Measurements from ENCODE around the gene LRPPRC. TPM values are rescaled to one million over a fixed set of nuclear protein-coding genes. Genes with fewer than 3 reads are reported as not detected.

LRPPRC gene
- total and polyA plus RNA-seq, 2 donors from 2014 or later, result 66.2 to 71.3 TPM

GRCh38 chr2:44001716-44002115 lies 5.9 kb upstream of the LRPPRC start:
- FAIRE-seq, result no peak
- intact Hi-C loops (cut with DNase I), result no loop called here

DNA sequence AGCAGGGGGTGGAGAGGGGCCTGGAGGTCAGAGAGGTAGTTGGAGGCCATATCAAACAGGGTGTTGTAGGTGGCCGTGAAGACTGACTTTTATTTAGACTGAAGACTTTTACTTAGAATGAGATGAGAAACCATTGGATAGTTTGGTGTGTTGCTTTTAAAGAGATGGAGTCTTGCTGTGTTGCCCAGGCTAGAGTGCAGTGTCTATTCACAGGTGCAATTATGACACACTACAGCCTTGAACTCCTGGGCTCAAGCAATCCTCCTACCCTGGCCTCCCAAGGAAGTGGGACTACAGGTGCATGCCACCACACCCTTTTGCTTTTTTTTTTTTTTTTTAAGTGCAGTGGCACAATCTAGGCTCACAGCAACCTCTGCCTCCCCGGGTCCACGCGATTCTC lies 2.5 kb upstream of the LRPPRC start:
- Histone ChIP-seq H3K9me3 (ENCODE audit: control insufficient read depth in 2 of 3, insufficient read depth in 1 of 3, low read length in 3 of 3) (no peaks in the 10 kb centered on the region), H3K9ac (ENCODE audit: low read length in 3 of 3) (no peak overlapping the region), H3K27ac (ENCODE audit: low read depth in 2 of 2, low read length in 2 of 2) (no peak overlapping the region), H3K27me3 (ENCODE audit: control insufficient read depth, insufficient read depth, low read length) (no peaks in the 10 kb centered on the region), H3K4me1 (ENCODE audit: control insufficient read depth in 2 of 3, insufficient read depth in 2 of 3, low read depth in 1 of 3, low read length in 3 of 3) (peaks cover 0 to 9% (median 3%) of the 10 kb centered on the region in 3 donors), H3K4me3 (ENCODE audit: low read length in 3 of 3) (no peak overlapping the region), H3K36me3 (ENCODE audit: control insufficient read depth in 2 of 3, insufficient read depth in 3 of 3, low read length in 3 of 3) (no peaks in the 10 kb centered on the region)
- DNase-seq (no peak), FAIRE-seq (no peak)
- intact Hi-C loops (cut with DNase I), result no loop called here
- TF ChIP-seq CTCF (IDR thresholded peaks at IDR 0.05; ENCODE audit: borderline replicate concordance, extremely low read depth, insufficient read depth), result no peak

More at GRCh38 chr2:44001716-44002115, 5.9 kb upstream of the LRPPRC start:
- Histone ChIP-seq H3K27ac (ENCODE audit: low read depth in 2 of 2, low read length in 2 of 2) (no peak overlapping the region), H3K27me3 (ENCODE audit: control insufficient read depth, insufficient read depth, low read length) (no peaks in the 10 kb centered on the region), H3K4me3 (ENCODE audit: low read length in 3 of 3) (no peak overlapping the region), H3K36me3 (ENCODE audit: control insufficient read depth in 2 of 3, insufficient read depth in 3 of 3, low read length in 3 of 3) (no peaks in the 10 kb centered on the region), H3K9me3 (ENCODE audit: control insufficient read depth in 2 of 3, insufficient read depth in 1 of 3, low read length in 3 of 3) (no peaks in the 10 kb centered on the region), H3K9ac (ENCODE audit: low read length in 3 of 3) (no peak overlapping the region), H3K4me1 (ENCODE audit: control insufficient read depth in 2 of 3, insufficient read depth in 2 of 3, low read depth in 1 of 3, low read length in 3 of 3) (no peaks in the 10 kb centered on the region)
- no peak for DNase-seq
- no peak for TF ChIP-seq CTCF (IDR thresholded peaks at IDR 0.05; ENCODE audit: borderline replicate concordance, extremely low read depth, insufficient read depth)

GRCh38 chr2:43993437-43993836 lies 2.4 kb downstream of the LRPPRC start:
- no peak for TF ChIP-seq CTCF (IDR thresholded peaks at IDR 0.05; ENCODE audit: borderline replicate concordance, extremely low read depth, insufficient read depth)
- Histone ChIP-seq H3K4me3 (ENCODE audit: low read length in 3 of 3) (no peak overlapping the region), H3K27me3 (ENCODE audit: control insufficient read depth, insufficient read depth, low read length) (no peaks in the 10 kb centered on the region), H3K4me1 (ENCODE audit: control insufficient read depth in 2 of 3, insufficient read depth in 2 of 3, low read depth in 1 of 3, low read length in 3 of 3) (peaks cover 0 to 9% (median 3%) of the 10 kb centered on the region in 3 donors), H3K9ac (ENCODE audit: low read length in 3 of 3) (no peak overlapping the region), H3K36me3 (ENCODE audit: control insufficient read depth in 2 of 3, insufficient read depth in 3 of 3, low read length in 3 of 3) (peaks cover 0 to 14% (median 4%) of the 10 kb centered on the region in 3 donors), H3K9me3 (ENCODE audit: control insufficient read depth in 2 of 3, insufficient read depth in 1 of 3, low read length in 3 of 3) (no peaks in the 10 kb centered on the region), H3K27ac (ENCODE audit: low read depth in 2 of 2, low read length in 2 of 2) (no peak overlapping the region)
- DNase-seq, result no peak
- no peak for FAIRE-seq
- intact Hi-C loops (cut with DNase I), result no loop called here

DNA sequence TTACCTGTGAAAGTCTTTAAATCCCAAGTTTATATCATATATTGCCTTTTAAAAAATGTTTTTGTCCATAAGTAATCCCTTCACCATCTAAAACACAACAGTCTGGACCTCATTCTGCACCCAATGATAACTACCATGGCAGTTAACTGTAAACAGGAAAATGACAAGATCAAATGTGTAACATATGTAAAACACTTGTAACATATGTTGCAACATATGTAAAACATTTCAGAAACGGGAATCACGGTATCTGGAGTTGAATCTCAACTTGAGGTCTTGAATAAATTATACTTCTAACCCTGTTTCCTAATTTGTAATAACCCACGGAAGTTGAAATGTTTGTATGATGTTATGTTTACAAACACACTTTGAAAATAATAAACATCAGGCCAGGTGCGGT lies 6.2 kb downstream of the LRPPRC start:
- no peak for TF ChIP-seq CTCF (IDR thresholded peaks at IDR 0.05; ENCODE audit: borderline replicate concordance, extremely low read depth, insufficient read depth)
- intact Hi-C loops (cut with DNase I), result no loop called here
- Histone ChIP-seq H3K27me3 (ENCODE audit: control insufficient read depth, insufficient read depth, low read length) (no peaks in the 10 kb centered on the region), H3K4me1 (ENCODE audit: control insufficient read depth in 2 of 3, insufficient read depth in 2 of 3, low read depth in 1 of 3, low read length in 3 of 3) (peaks cover 0 to 5% (median 3%) of the 10 kb centered on the region in 3 donors), H3K9ac (ENCODE audit: low read length in 3 of 3) (no peak overlapping the region), H3K4me3 (ENCODE audit: low read length in 3 of 3) (no peak overlapping the region), H3K9me3 (ENCODE audit: control insufficient read depth in 2 of 3, insufficient read depth in 1 of 3, low read length in 3 of 3) (no peaks in the 10 kb centered on the region), H3K27ac (ENCODE audit: low read depth in 2 of 2, low read length in 2 of 2) (no peak overlapping the region), H3K36me3 (ENCODE audit: control insufficient read depth in 2 of 3, insufficient read depth in 3 of 3, low read length in 3 of 3) (peaks cover 0 to 14% (median 4%) of the 10 kb centered on the region in 3 donors)
- no peak for DNase-seq
- no peak for FAIRE-seq

Measured in kidney (tissue), 14 donors.